ENCODE measurements around the gene METTL5.

The METTL5 gene

GRCh38 chr2:169781249-169782013 is 43.3 kb downstream of the METTL5 start:
- no peak for DNase-seq (ENCODE audit: low spot score)

GRCh38 chr2:169778446-169778845 is 46.3 kb downstream of the METTL5 start:
- DNase-seq (ENCODE audit: low spot score): no peak

- no peak for DNase-seq (ENCODE audit: low spot score)
Measured at GRCh38 chr2:169776252-169776761, 48.4 kb downstream of the METTL5 start.

GRCh38 chr2:169775765-169776164 is 48.9 kb downstream of the METTL5 start:
- no peak for DNase-seq (ENCODE audit: low spot score)

GRCh38 chr2:169775354-169775753 is 49.4 kb downstream of the METTL5 start:
- no peak for DNase-seq (ENCODE audit: low spot score)

GRCh38 chr2:169772651-169773050 is 52.1 kb downstream of the METTL5 start:
- DNase-seq (ENCODE audit: low spot score): no peak

GRCh38 chr2:169771612-169772011 is 53.1 kb downstream of the METTL5 start:
- DNase-seq (ENCODE audit: low spot score): no peak

- DNase-seq (ENCODE audit: low spot score): no peak
Measured at GRCh38 chr2:169771021-169771420, 53.7 kb downstream of the METTL5 start.

- no peak for DNase-seq (ENCODE audit: low spot score)
Measured at GRCh38 chr2:169768262-169768995, 56.3 kb downstream of the METTL5 start.

GRCh38 chr2:169767243-169767888 is 57.3 kb downstream of the METTL5 start:
- peak; percentile 59 for DNase-seq (ENCODE audit: low spot score)

GRCh38 chr2:169765523-169765922 is 59.2 kb downstream of the METTL5 start:
- no peak for DNase-seq (ENCODE audit: low spot score)

GRCh38 chr2:169761970-169762292 is 62.8 kb downstream of the METTL5 start:
- DNase-seq (ENCODE audit: low spot score): no peak

All from kidney capillary endothelial cell (primary cell).